Sigmoid colon (tissue), 7 donors: Measurements from ENCODE around the gene CDK14. TPM values are rescaled to one million over a fixed set of nuclear protein-coding genes. Genes with fewer than 3 reads are reported as not detected.
"Not testable (repeated sequence)": the region's sequence is repeated elsewhere in the genome, so short reads cannot be mapped to it uniquely, and the experiment has no call there.

Source experiments
- DNase-seq: peaks from one replicate; pipeline ENCODE4 v3.0.0-alpha.2; 2019
- H3K27ac ChIP-seq, 4 donors: fragments of 200-600 bp; sonication (generic); one replicate each; pipeline ENCODE4 v1.5.1; 2016 to 2019; ENCODE audit warnings: mild to moderate bottlenecking in 1 of 4
- H3K27me3 ChIP-seq, 3 donors: fragments of 200-600 bp; sonication (generic); one replicate each; pipeline ENCODE4 v1.5.1; 2019; ENCODE audit warnings: mild to moderate bottlenecking in 1 of 3
- H3K36me3 ChIP-seq, 4 donors: fragments of 200-600 bp; sonication (generic); one replicate each; pipeline ENCODE4 v1.5.1; 2016 to 2019
- H3K4me1 ChIP-seq, 4 donors: fragments of 200-600 bp; sonication (generic); one replicate each; pipeline ENCODE4 v1.5.1; 2017 to 2019
- H3K4me3 ChIP-seq, 4 donors: fragments of 200-600 bp; sonication (generic); one replicate each; pipeline ENCODE4 v1.5.1; 2017 to 2019; ENCODE audit warnings: mild to moderate bottlenecking in 2 of 4, moderate library complexity in 1 of 4
- H3K9me3 ChIP-seq, 4 donors: fragments of 200-600 bp in 3 of 4; sonication (generic) in 3 of 4; one replicate each; pipeline versions ENCODE4 v1.5.1 to v1.6.1; 2013 to 2019
- EP300 ChIP-seq, 4 donors: sonication (generic); formaldehyde crosslinking; IDR thresholded peaks; one replicate each; pipeline ENCODE4 v1.6.1; 2017; ENCODE audit warnings: antibody characterized with exemption in 4 of 4
- POLR2A ChIP-seq, 2 donors: fragments of 450-650 bp; IDR thresholded peaks; one replicate each; pipeline ENCODE4 v1.6.1; 2016; ENCODE audit warnings: antibody characterized with exemption in 2 of 2, mild to moderate bottlenecking in 2 of 2, moderate library complexity in 2 of 2
- POLR2AphosphoS5 ChIP-seq, 4 donors: sonication (generic); formaldehyde crosslinking; IDR thresholded peaks; one replicate each; pipeline ENCODE4 v1.6.1; 2017; ENCODE audit warnings: antibody characterized with exemption in 4 of 4
- WGBS, 2 donors: extraction: QIAGEN DNeasy Blood & Tissue Kit; methylation state at CpG; one replicate each; pipeline ENCODE4 v1.1.7; 2013; 5-methylcytosine and 5-hydroxymethylcytosine counted together
- intact Hi-C: fragments of 100-400 bp; cut with DNase I; formaldehyde crosslinking; loops from one replicate; pipeline ENCODE4 v1.15.1; 2023
- polyA plus RNA-seq, 3 donors: library from polyadenylated mRNA; stranded (reverse); fragments of 200-250 nt; gene quantifications; one replicate each; pipeline ENCODE4 v1.2.3, GENCODE V29; 2013
- total RNA-seq, 4 donors: library from RNA; depleted of rRNA; stranded (reverse); fragments of >200 nt; gene quantifications; one replicate each; pipeline ENCODE4 v1.1.0, GENCODE V29; 2016
- TF ChIP-seq, protein P1 (sequence below), 4 experiments: fragments of 450-650 bp in 3 of 4; fragments of 200-600 bp in 1 of 4; IDR thresholded peaks; one replicate each; pipeline ENCODE4 v1.5.1; 2016 to 2019; ENCODE audit warnings: antibody characterized with exemption in 4 of 4, mild to moderate bottlenecking in 3 of 4, moderate library complexity in 2 of 4
- donor health status: healthy with polysubstance abuse.
- donor health status: Bipolar disorder and iron deficiency.
- donor health status: healthy.

CDK14 gene
- total and polyA plus RNA-seq, 7 donors, result 0.92 to 19.3 (median 11.1) TPM

DNA sequence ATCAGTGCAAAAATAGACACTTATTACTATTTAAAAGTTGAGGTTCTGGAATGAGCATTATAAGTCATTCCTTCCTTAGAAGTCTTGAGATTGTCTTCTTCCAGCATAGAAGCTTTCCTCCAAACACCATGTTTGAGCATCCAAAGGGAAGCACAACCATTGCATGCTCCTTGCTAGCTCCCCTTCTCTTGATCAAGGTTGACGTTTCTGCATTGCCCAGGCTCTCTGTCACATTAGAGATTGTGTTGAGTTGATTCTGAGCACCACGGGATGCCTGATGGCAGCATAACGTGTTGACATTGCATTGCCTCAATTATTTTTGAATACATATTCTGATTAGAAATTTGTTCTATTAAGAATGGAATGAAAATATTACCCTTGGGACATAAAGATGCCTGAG lies 322.2 kb downstream of the CDK14 start:
- Histone ChIP-seq H3K36me3 (no peaks in the 10 kb centered on the region), H3K27ac (no peak overlapping the region), H3K4me3 (no peak overlapping the region), H3K9me3 (no peaks in the 10 kb centered on the region), H3K4me1 (no peaks in the 10 kb centered on the region), H3K27me3 (no peaks in the 10 kb centered on the region)
- TF ChIP-seq EP300 (IDR thresholded peaks at IDR 0.05) (no peak), POLR2A (IDR thresholded peaks at IDR 0.05) (no peak), POLR2AphosphoS5 (IDR thresholded peaks at IDR 0.05) (no peak)
- TF ChIP-seq, protein P1, sequence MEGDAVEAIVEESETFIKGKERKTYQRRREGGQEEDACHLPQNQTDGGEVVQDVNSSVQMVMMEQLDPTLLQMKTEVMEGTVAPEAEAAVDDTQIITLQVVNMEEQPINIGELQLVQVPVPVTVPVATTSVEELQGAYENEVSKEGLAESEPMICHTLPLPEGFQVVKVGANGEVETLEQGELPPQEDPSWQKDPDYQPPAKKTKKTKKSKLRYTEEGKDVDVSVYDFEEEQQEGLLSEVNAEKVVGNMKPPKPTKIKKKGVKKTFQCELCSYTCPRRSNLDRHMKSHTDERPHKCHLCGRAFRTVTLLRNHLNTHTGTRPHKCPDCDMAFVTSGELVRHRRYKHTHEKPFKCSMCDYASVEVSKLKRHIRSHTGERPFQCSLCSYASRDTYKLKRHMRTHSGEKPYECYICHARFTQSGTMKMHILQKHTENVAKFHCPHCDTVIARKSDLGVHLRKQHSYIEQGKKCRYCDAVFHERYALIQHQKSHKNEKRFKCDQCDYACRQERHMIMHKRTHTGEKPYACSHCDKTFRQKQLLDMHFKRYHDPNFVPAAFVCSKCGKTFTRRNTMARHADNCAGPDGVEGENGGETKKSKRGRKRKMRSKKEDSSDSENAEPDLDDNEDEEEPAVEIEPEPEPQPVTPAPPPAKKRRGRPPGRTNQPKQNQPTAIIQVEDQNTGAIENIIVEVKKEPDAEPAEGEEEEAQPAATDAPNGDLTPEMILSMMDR (IDR thresholded peaks at IDR 0.05), result no peak
- DNase-seq, result no peak
- intact Hi-C loops, result no loop called here
- WGBS, 2 donors, result 74 to 78% methylated on average over 3 of the region's 3 CpGs

DNA sequence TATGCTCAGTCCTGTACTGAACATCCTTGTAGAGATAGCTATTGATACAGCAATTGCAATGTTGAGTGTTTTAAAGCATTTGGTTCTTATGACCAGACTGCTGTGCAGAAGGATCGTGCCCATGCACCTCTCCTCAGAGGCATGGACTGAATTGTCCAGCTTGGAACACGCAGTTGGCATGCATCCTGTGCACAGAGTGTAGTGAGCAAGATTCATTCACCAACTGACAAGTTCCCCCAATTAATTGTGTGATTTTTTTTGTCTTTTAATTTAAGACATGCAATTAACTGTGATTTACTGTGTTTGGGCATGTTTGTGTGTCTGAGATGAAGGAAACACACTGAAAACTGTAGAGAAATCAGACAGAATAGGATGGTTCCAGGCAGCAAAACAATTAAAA lies 323.7 kb downstream of the CDK14 start:
- intact Hi-C loops, result no loop called here
- no peak overlapping the region for H3K4me3 ChIP-seq

DNA sequence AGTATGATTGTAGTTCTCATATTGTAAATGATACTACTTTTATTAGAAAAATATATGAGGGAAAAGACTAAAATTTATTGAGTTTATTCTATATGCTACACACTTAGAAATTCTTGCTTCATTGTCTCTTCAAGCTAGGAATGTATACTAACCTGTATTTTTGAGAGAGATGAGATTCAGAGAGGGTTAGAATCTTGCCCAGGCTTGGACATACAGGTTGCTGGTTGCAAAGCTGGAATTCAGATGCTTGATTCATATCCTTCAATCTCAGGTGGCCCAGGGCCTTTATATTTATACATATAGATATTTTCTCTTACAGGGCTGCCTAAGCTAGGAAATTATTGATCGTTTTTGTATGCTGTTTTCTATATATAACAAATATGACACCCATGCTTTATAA lies 324.2 kb downstream of the CDK14 start:
- H3K4me1 ChIP-seq, result no peaks in the 10 kb centered on the region
- 82 to 98% methylated on average over 1 of the region's 1 CpG for WGBS, 2 donors
- H3K27me3 ChIP-seq, result no peaks in the 10 kb centered on the region
- no peak overlapping the region for H3K4me3 ChIP-seq
- intact Hi-C loops, result no loop called here
- no peak for DNase-seq
- no peaks in the 10 kb centered on the region for H3K36me3 ChIP-seq
- no peak overlapping the region for H3K27ac ChIP-seq
- H3K9me3 ChIP-seq, result no peaks in the 10 kb centered on the region
- TF ChIP-seq, protein P1 (IDR thresholded peaks at IDR 0.05), result no peak
- TF ChIP-seq POLR2AphosphoS5 (IDR thresholded peaks at IDR 0.05) (no peak), EP300 (IDR thresholded peaks at IDR 0.05) (no peak), POLR2A (IDR thresholded peaks at IDR 0.05) (no peak)

More for the DNA sequence above, 323.7 kb downstream of the CDK14 start:
- H3K4me1 ChIP-seq, result no peaks in the 10 kb centered on the region
- 71 to 73% methylated on average over 2 of the region's 2 CpGs for WGBS, 2 donors
- H3K9me3 ChIP-seq, result no peaks in the 10 kb centered on the region
- no peak for DNase-seq
- H3K27ac ChIP-seq, result no peak overlapping the region
- no peaks in the 10 kb centered on the region for H3K27me3 ChIP-seq
- no peak for TF ChIP-seq POLR2A (IDR thresholded peaks at IDR 0.05)
- no peaks in the 10 kb centered on the region for H3K36me3 ChIP-seq

DNA sequence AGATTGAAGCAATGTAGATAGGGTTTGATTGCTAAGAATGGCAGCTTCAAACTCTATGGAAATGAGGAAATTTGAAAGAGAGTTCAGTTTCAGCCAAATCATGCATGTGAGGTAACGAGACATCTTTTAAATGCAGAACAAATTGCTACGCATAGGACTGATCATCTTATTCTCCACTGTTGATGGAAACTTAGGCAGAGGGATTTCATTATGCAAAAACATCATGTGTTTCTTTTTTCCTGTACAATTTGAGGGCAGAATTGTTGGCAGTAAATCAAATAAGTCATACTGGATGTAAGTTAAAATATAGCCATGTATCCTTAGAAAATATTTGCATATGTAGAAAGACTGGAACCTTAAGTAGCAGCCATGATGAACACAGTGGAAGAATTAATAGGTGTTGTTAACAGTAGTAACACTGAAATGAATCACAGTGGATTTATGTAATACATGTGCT lies 327.4 kb downstream of the CDK14 start:
- H3K4me1 ChIP-seq, result no peaks in the 10 kb centered on the region
- no peak overlapping the region for H3K27ac ChIP-seq
- TF ChIP-seq, protein P1 (IDR thresholded peaks at IDR 0.05), result no peak
- TF ChIP-seq EP300 (IDR thresholded peaks at IDR 0.05), result no peak
- TF ChIP-seq POLR2AphosphoS5 (IDR thresholded peaks at IDR 0.05), result no peak
- no peak for TF ChIP-seq POLR2A (IDR thresholded peaks at IDR 0.05)
- no peak overlapping the region for H3K4me3 ChIP-seq
- intact Hi-C loops, result no loop called here
- DNase-seq, result no peak
- H3K9me3 ChIP-seq, result no peaks in the 10 kb centered on the region
- H3K36me3 ChIP-seq, result no peaks in the 10 kb centered on the region
- 93% methylated on average over 2 of the region's 2 CpGs for WGBS, 2 donors
- H3K27me3 ChIP-seq, result no peaks in the 10 kb centered on the region

DNA sequence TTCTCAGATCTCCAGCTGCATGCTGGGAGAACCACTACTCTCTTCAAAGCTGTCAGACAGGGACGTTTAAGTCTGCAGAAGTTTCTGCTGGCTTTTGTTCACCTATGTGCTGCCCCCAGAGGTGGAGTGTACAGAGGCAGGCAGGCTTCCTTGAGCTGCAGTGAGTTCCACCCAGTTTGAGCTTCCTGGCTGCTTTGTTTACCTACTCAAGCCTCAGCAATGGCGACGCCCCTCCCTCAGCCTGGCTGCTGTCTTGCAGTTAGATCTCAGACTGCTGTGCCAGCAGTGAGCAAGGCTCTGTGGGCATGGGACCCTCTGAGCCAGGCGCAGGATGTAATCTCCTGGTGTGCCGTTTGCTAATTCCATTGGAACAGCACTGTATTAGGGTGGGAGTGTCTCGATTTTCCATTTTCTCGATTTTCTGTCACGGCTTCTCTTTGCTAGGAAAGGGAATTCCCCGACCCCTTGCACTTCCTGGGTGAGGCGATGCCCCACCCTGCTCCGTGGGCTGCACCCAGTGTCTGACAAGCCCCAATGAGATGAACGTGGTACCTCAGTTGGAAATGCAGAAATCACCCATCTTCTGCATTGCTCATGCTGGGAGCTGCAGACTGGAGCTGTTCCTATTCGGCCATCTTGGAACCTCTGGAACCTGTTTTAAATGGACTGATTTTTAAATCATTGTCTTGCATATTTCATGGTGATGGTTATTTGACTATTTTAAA lies 332.7 kb downstream of the CDK14 start:
- DNase-seq, H3K4me1 ChIP-seq, intact Hi-C loops, H3K4me3 ChIP-seq, H3K27me3 ChIP-seq, H3K9me3 ChIP-seq, H3K27ac ChIP-seq, H3K36me3 ChIP-seq: not testable (repeated sequence)
- WGBS, 2 donors, result 76 to 86% methylated on average over 13 of the region's 13 CpGs
